Measurements from ENCODE around the gene NCAPD2. TPM values are rescaled to one million over a fixed set of nuclear protein-coding genes. Genes with fewer than 3 reads are reported as not detected.

Gene NCAPD2
- total and polyA plus RNA-seq, 2 donors (not counting 1 experiment from before 2014, with no cell fraction given), result 19.9 to 42.1 TPM

DNA sequence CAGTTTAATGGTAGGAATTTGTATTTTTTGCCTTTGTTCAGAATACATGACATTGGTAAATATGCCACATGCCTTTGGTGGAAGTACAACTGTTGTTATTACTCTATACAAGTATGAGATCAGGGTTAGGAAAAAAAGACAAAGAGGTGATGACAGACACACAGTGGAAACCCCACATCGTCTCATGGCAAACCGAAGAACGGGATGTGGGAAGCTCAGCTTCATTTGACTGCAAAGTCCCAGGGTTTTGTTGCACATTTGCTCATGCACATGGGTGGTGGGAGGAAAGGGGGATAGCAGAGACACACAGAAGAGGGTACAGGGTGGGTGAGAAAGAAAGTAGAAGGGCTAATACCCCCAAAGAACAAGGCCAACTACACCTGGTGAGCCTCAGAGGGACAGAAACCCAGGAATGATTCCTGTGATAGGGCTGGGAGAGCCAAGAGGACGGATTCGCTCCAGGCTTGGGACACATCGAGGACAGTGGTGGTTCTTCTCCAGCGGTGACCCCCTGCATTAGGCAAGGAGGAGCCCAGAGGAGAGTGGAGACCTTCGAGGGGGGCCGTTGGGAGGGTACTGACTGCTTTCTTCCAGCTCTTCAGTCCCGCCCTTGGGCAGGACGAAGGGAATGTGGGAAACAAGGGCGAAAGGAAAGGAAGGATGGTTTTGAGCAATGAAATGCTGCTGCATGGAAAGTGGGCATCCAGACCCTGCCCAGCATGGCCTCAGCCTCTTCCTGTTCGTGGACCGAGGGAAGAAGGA lies 31.5 kb upstream of the NCAPD2 start:
- TF ChIP-seq EZH2 (IDR thresholded peaks at IDR 0.05; ENCODE audit: borderline replicate concordance, insufficient read depth, low read depth, low read length, poor library complexity, severe bottlenecking) (no peak), CTCF (IDR thresholded peaks at IDR 0.05) (no peak)
- Histone ChIP-seq H2AFZ (ENCODE audit: insufficient read depth, low read depth, low read length, poor library complexity, severe bottlenecking) (peak overlapping the region; percentile 29), H3K9me3 (ENCODE audit: control extremely low read depth in 1 of 3, control insufficient read depth in 2 of 3, insufficient read depth in 1 of 3, low read length in 2 of 3) (no peaks in the 10 kb centered on the region), H4K20me1 (ENCODE audit: control insufficient read depth, insufficient read depth, low read length, poor library complexity, severe bottlenecking) (peaks cover 10% of the 10 kb centered on the region), H3K4me3 (ENCODE audit: control extremely low read depth in 1 of 5, extremely low read depth in 1 of 5, insufficient read depth in 1 of 5, low read depth in 2 of 5, low read length in 4 of 5) (no peak overlapping the region), H3K36me3 (replicated peaks in 1 of 2; ENCODE audit: control extremely low read depth in 1 of 2, control insufficient read depth in 1 of 2, extremely low read depth in 1 of 2, insufficient read depth in 2 of 2, low read length in 1 of 2) (peaks cover 5 to 70% of the 10 kb centered on the region in 2 experiments), H3K27me3 (replicated peaks in 1 of 4; ENCODE audit: control extremely low read depth in 1 of 4, control insufficient read depth in 3 of 4, insufficient read depth in 4 of 4, low read length in 3 of 4) (no peaks in the 10 kb centered on the region), H3K27ac (ENCODE audit: low read length in 2 of 2) (peak overlapping the region; percentile 89 to 93), H3K9ac (ENCODE audit: low read length) (no peak overlapping the region), H3K4me1 (ENCODE audit: control insufficient read depth in 2 of 2, insufficient read depth in 2 of 2, low read length in 2 of 2) (peaks cover 60 to 89% of the 10 kb centered on the region in 2 donors), H3K79me2 (ENCODE audit: control insufficient read depth, insufficient read depth, low read length) (peaks cover 45% of the 10 kb centered on the region), H3K4me2 (replicated peaks; ENCODE audit: low read depth, low read length, poor library complexity, severe bottlenecking) (peak overlapping the region; percentile 71)
- DNase-seq (no peak), ATAC-seq (ENCODE audit: low read depth) (no peak)
- Mint-ChIP-seq H3K4me3 (peak overlapping the region; percentile 72), H3K9me3 (ENCODE audit: insufficient read depth) (no peaks in the 10 kb centered on the region), H3K4me1 (peaks cover 86% of the 10 kb centered on the region), H3K27me3 (no peaks in the 10 kb centered on the region), H3K27ac (peak overlapping the region; percentile 98)
- intact Hi-C loops (cut with micrococcal nuclease), result loop anchor here (1.0 to 10.0 kb wide), 4 partner anchors 8 to 128 kb away; partner anchors contain the start of gene VAMP1
- 93% methylated on average over 13 of the region's 14 CpGs for WGBS (ENCODE audit: insufficient coverage)
- ChIA-PET POLR2A (interaction anchor here (0.6 to 4.8 kb wide), 9 partner anchors 8 to 401 kb away, joined by 4 to 72 read pairs (median 9); partner anchors contain the start of genes CD27, MRPL51, TAPBPL and VAMP1), CTCF (interaction anchor here (0.7 to 8.9 kb wide), 9 partner anchors 8 to 104 kb away, joined by 3 to 383 read pairs (median 13); partner anchors contain the start of genes CD27, MRPL51, TAPBPL and VAMP1)

Data from B cell (primary cell).